H1 (cell line): ENCODE measurements around the gene GDPGP1. TPM values are rescaled to one million over a fixed set of nuclear protein-coding genes. Genes with fewer than 3 reads are reported as not detected.
A peak's percentile ranks its signal among the peaks of the same experiment; 100 is the strongest.

ENCODE experiments used
- ASH2L ChIP-seq: fragments of 200-600, 300-600 bp; sonication (generic); IDR thresholded peaks from one replicate; pipeline ENCODE4 v1.7.1; 2017; ENCODE audit warnings: low read length
- BCL11A ChIP-seq, 2 experiments: IDR thresholded peaks; one replicate each; pipeline ENCODE4 v1.6.1; 2011; ENCODE audit warnings: low read depth in 2 of 2, low read length in 2 of 2, mild to moderate bottlenecking in 2 of 2
- BRCA1 ChIP-seq: IDR thresholded peaks from 2 replicates; pipeline ENCODE4 v1.6.1; 2012; ENCODE audit warnings: low read depth, low read length, improper control_type of control experiment
- CHD2 ChIP-seq: IDR thresholded peaks from 2 replicates; pipeline ENCODE4 v1.6.1; 2012; ENCODE audit warnings: low read length, improper control_type of control experiment
- CTBP2 ChIP-seq: IDR thresholded peaks from 2 replicates; pipeline ENCODE4 v1.7.0; 2011; ENCODE audit warnings: borderline replicate concordance, mild to moderate bottlenecking, moderate library complexity, mixed read lengths, low read length; ENCODE audit not compliant: insufficient read depth, insufficient read length
- E2F6 ChIP-seq: IDR thresholded peaks from 2 replicates; pipeline ENCODE4 v1.6.1; 2012; ENCODE audit warnings: inconsistent platforms
- EGR1 ChIP-seq: IDR thresholded peaks from 2 replicates; pipeline ENCODE4 v1.6.1; 2011; ENCODE audit warnings: low read depth, low read length, borderline replicate concordance
- GABPA ChIP-seq: IDR thresholded peaks from 2 replicates; pipeline ENCODE4 v1.6.1; 2011; ENCODE audit warnings: mild to moderate bottlenecking, low read length, moderate library complexity, borderline replicate concordance; ENCODE audit not compliant: insufficient read depth
- KDM5A ChIP-seq: fragments of 200-600 bp; IDR thresholded peaks from 2 replicates; pipeline ENCODE4 v1.7.1; 2012; ENCODE audit warnings: mild to moderate bottlenecking, low read length, inconsistent platforms, mixed read lengths
- NRF1 ChIP-seq: IDR thresholded peaks from 2 replicates; pipeline ENCODE4 v1.6.1; 2011; ENCODE audit warnings: mild to moderate bottlenecking, low read depth, low read length, improper control_type of control experiment
- POLR2AphosphoS5 ChIP-seq: IDR thresholded peaks from 2 replicates; pipeline ENCODE4 v1.6.1; 2011; ENCODE audit warnings: low read depth, low read length
- RBBP5 ChIP-seq: IDR thresholded peaks from 2 replicates; pipeline ENCODE4 v1.7.1; 2012; ENCODE audit warnings: low read depth, mild to moderate bottlenecking, inconsistent platforms, low read length, moderate library complexity, borderline replicate concordance
- SIRT6 ChIP-seq: IDR thresholded peaks from one replicate; pipeline ENCODE4 v1.7.1; 2012; ENCODE audit warnings: low read length, inconsistent platforms
- SP4 ChIP-seq: IDR thresholded peaks from 2 replicates; pipeline ENCODE4 v1.6.1; 2012; ENCODE audit warnings: low read length, inconsistent platforms
- TAF1 ChIP-seq: IDR thresholded peaks from 2 replicates; pipeline ENCODE4 v1.6.1; 2011; ENCODE audit warnings: mild to moderate bottlenecking, low read depth, low read length
- TBP ChIP-seq: IDR thresholded peaks from 2 replicates; pipeline ENCODE4 v1.6.1; 2011; ENCODE audit warnings: low read depth, low read length, improper control_type of control experiment
- TCF12 ChIP-seq: IDR thresholded peaks from 2 replicates; pipeline ENCODE4 v1.6.1; 2011; ENCODE audit warnings: low read depth, mild to moderate bottlenecking, low read length
- TEAD4 ChIP-seq: IDR thresholded peaks from 2 replicates; pipeline ENCODE4 v1.6.1; 2012; ENCODE audit warnings: low read depth, low read length, inconsistent platforms, mixed read lengths
- YY1 ChIP-seq: IDR thresholded peaks from 2 replicates; pipeline ENCODE4 v1.6.1; 2011; ENCODE audit warnings: low read depth, mild to moderate bottlenecking, low read length
- polyA plus RNA-seq, 7 experiments: library from polyadenylated mRNA; depleted of rRNA in 3 of 7; stranded (reverse) in 5 of 7; unstranded in 2 of 7; fragments of >200 nt in 5 of 7; fragments of 200-250 nt in 2 of 7; gene quantifications; 1 replicate in 5 of 7; 2 replicates in 1 of 7; 4 replicates in 1 of 7; pipeline versions ENCODE4 v1.2.1 to v1.2.3, GENCODE V29; 2011 to 2013; ENCODE audit warnings: missing spikeins in 2 of 7, mixed read lengths in 2 of 7
- total RNA-seq: library from RNA; stranded (reverse); fragmentation: NEBNext Ultra II Directional; extraction: Animal tissue kit (Norgen Biotek cat#: 25700); gene quantifications from 2 replicates; pipeline ENCODE4 v1.2.1, GENCODE V29; 2021
- TF ChIP-seq, protein P1 (sequence below): IDR thresholded peaks from 2 replicates; pipeline ENCODE4 v1.6.1; 2011; ENCODE audit warnings: low read length, improper control_type of control experiment
- TF ChIP-seq, protein P2 (sequence below), 3 experiments: IDR thresholded peaks; 1 replicate in 2 of 3; 2 replicates in 1 of 3; pipeline versions ENCODE4 v1.5.1 to v1.6.1; 2011; ENCODE audit warnings: low read length in 3 of 3, mild to moderate bottlenecking in 3 of 3, inconsistent platforms in 2 of 3, low read depth in 1 of 3, moderate library complexity in 1 of 3; ENCODE audit not compliant: insufficient read depth in 1 of 3; ENCODE audit errors: control extremely low read depth in 1 of 3

GDPGP1 gene
- total and polyA plus RNA-seq, 2 of the 8 experiments (the other 6 are each of a cell fraction or from before 2014, with no cell fraction given) = 1.8 to 5.6 TPM

DNA sequence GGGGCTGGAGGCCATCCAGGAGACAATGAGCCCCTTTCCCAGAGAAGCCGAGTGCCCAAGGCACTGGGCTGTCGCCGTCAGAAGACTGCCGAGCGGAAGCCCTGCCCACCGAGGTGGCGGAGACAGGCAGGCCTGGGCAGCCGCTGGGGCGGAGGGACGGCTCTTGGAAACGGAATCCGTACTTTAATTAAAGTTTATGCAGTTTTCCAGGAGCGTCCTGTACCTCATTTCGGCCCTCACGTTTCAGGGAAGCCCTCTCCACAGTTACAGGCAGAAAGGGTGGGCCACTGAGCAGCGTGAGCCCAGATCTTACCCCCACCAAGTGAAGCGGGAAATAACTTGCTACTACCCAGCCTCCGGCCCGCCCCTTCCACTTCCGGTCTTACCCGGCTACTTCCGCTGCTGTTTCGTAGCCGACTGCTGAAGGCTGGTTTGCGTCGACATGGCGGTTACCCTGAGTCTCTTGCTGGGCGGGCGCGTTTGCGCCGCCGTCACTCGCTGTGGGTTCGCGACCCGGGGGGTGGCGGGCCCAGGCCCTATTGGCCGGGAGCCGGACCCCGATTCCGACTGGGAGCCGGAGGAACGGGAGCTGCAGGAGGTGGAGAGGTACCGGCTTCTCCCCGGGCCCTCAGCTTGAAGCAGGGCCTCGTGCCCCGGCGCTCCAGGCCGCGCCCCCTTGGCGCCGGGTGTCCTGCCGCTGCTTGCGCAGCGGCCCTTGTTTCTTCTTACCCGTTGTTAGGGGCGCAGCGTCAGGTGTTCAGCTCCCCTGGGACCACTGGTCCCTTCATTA lies 31.5 kb downstream of the GDPGP1 start, which contains the start of gene NGRN (continued):
- TF ChIP-seq NRF1 = no peak
- TF ChIP-seq YY1 = peak; percentile 86; the same call in 1 of the 2 replicates
- TF ChIP-seq RBBP5 = peak; percentile 87
- TF ChIP-seq SIRT6 = no peak
- TF ChIP-seq, protein P1, sequence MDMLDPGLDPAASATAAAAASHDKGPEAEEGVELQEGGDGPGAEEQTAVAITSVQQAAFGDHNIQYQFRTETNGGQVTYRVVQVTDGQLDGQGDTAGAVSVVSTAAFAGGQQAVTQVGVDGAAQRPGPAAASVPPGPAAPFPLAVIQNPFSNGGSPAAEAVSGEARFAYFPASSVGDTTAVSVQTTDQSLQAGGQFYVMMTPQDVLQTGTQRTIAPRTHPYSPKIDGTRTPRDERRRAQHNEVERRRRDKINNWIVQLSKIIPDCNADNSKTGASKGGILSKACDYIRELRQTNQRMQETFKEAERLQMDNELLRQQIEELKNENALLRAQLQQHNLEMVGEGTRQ = no peak
- TF ChIP-seq SP4 = no peak; the same call in none of the 2 replicates
- TF ChIP-seq GABPA = peak; percentile 95
- 0 out of 2 replicates have a peak, but pooled peaks have one; percentile 15 for TF ChIP-seq CHD2
- TF ChIP-seq, protein P2, sequence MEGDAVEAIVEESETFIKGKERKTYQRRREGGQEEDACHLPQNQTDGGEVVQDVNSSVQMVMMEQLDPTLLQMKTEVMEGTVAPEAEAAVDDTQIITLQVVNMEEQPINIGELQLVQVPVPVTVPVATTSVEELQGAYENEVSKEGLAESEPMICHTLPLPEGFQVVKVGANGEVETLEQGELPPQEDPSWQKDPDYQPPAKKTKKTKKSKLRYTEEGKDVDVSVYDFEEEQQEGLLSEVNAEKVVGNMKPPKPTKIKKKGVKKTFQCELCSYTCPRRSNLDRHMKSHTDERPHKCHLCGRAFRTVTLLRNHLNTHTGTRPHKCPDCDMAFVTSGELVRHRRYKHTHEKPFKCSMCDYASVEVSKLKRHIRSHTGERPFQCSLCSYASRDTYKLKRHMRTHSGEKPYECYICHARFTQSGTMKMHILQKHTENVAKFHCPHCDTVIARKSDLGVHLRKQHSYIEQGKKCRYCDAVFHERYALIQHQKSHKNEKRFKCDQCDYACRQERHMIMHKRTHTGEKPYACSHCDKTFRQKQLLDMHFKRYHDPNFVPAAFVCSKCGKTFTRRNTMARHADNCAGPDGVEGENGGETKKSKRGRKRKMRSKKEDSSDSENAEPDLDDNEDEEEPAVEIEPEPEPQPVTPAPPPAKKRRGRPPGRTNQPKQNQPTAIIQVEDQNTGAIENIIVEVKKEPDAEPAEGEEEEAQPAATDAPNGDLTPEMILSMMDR (IDR thresholded peaks at IDR 0.05; ENCODE audit: control extremely low read depth in 1 of 3, insufficient read depth in 1 of 3, low read depth in 1 of 3, low read length in 3 of 3) = 0 out of 4 replicates have a peak, but pooled peaks of 1 of the 3 experiments have one; percentile 7
- no peak for TF ChIP-seq EGR1
- TF ChIP-seq E2F6 = peak; percentile 68; the same call in 1 of the 2 replicates
- peak; percentile 93 for TF ChIP-seq TAF1
- no peak for TF ChIP-seq CTBP2
- peak; percentile 84 for TF ChIP-seq ASH2L
- no peak for TF ChIP-seq BRCA1
- peak; percentile 85 for TF ChIP-seq TBP
- no peak for TF ChIP-seq TEAD4
- TF ChIP-seq POLR2AphosphoS5 = peak; percentile 95
- TF ChIP-seq KDM5A = no peak
- TF ChIP-seq BCL11A (IDR thresholded peaks at IDR 0.05; ENCODE audit: low read depth in 2 of 2, low read length in 2 of 2) = no peak
- no peak for TF ChIP-seq TCF12
